ENCODE results near the gene MPIG6B. TPM values are rescaled to one million over a fixed set of nuclear protein-coding genes. Genes with fewer than 3 reads are reported as not detected.

MPIG6B gene, protein sequence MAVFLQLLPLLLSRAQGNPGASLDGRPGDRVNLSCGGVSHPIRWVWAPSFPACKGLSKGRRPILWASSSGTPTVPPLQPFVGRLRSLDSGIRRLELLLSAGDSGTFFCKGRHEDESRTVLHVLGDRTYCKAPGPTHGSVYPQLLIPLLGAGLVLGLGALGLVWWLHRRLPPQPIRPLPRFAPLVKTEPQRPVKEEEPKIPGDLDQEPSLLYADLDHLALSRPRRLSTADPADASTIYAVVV
- under 1 TPM in 1 of 2 donors, not detected in 1; 0.20 TPM for total RNA-seq
- long read RNA-seq: 0 reads

DNA sequence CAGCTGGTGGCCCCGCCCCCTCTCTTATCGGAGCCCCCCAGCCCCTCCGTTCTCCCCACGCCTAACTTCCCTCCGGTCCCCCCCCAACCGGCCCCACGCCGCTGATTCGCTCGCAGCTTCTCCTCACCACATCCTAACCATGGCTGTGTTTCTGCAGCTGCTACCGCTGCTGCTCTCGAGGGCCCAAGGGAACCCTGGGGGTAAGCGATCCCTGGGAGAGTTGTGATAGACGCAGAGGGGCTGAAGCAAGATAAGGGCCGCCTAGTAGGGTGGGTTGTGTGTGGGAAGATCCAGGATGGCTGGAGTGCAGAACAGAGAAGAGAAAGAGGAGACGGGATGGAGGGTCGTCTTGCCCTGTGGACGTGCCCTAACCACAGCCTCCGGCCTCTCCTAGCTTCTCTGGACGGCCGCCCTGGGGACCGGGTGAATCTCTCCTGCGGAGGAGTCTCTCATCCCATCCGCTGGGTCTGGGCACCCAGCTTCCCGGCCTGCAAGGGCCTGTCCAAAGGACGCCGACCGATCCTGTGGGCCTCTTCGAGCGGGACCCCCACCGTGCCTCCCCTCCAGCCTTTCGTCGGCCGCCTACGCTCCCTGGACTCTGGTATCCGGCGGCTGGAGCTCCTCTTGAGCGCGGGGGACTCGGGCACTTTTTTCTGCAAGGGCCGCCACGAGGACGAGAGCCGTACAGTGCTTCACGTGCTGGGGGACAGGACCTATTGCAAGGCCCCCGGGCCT is at the start of gene MPIG6B:
Gene MPIG6B, plus strand, starts transcription at position 129 of the 735 bp plus-strand sequence. Its CDS starts 11 bp downstream, at position 140.
- ATAC-seq: no peak
- DNase-seq: no peak
- intact Hi-C loops (cut with DNase I, micrococcal nuclease): no loop called here

DNA sequence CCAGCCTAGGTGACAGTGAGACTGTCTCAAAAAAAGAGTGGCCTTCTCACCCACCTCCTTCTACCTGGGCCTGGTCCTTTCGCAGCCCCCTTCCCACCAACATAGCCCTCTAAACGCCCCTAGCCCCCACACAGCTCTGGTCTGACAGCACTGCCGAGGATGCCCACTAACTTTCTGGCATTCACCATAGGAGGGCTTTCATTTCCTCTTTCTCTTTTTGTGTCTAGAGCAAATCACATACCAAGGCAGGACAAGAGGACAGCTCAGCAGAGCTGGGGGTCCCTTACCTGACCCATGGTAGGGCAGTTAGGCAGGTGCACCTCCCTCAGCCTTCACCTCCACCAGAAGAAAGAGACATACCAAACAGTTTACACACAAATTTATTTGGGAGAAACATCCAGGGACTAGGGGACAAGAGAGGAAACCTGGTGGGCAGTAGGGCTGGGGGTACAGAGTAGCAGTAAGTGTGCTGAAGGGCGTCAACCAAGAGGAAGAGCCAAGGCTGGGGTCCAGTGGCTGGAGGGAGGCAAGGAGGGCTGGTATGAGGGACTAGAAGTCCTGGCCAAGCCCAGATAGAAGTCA is 46.8 kb upstream of the MPIG6B start:
- no peak for ATAC-seq
- no peak for DNase-seq
- intact Hi-C loops (cut with DNase I, micrococcal nuclease): no loop called here

DNA sequence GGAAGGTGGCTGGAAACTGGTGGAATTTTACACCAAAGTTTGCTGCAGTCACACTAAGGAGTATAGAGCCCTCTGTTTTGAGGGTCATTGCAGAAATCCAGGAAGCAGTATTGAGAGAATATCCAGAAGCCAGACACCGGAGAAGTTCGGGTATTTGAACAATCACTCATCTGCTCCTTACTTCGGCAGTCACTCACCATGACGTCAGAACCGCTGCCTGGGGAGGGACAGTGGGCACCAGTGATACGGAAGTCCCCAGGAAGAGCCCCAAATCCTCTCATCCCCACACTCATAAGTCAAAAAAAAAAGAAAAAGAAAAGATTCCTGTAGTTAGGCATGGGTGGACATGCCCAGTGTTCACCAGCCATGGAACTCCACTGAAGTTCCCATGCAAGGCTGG is 46.3 kb upstream of the MPIG6B start:
- intact Hi-C loops (cut with DNase I, micrococcal nuclease): no loop called here
- ATAC-seq (no peak), DNase-seq (no peak)

DNA sequence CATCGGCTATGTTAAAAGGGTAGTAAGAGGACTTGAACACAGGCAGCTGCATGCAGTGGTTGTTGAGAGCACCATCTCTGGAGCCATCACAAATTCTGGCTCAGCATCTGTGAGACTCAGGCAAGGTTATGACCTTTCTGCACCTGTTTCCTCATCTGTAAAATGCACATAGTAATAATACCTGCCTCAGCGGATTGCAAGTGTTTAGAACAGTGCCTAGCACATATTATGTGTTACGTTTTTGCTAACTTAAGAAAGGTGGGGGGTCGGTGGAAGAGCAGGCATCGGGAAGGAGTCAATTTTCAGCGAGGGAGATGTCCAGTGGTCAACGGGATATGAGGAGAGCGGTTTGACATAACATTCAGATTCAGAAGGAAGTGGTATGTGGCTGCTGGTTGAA is 45.2 kb upstream of the MPIG6B start:
- ATAC-seq: no peak
- DNase-seq: no peak
- intact Hi-C loops (cut with DNase I, micrococcal nuclease): no loop called here

DNA sequence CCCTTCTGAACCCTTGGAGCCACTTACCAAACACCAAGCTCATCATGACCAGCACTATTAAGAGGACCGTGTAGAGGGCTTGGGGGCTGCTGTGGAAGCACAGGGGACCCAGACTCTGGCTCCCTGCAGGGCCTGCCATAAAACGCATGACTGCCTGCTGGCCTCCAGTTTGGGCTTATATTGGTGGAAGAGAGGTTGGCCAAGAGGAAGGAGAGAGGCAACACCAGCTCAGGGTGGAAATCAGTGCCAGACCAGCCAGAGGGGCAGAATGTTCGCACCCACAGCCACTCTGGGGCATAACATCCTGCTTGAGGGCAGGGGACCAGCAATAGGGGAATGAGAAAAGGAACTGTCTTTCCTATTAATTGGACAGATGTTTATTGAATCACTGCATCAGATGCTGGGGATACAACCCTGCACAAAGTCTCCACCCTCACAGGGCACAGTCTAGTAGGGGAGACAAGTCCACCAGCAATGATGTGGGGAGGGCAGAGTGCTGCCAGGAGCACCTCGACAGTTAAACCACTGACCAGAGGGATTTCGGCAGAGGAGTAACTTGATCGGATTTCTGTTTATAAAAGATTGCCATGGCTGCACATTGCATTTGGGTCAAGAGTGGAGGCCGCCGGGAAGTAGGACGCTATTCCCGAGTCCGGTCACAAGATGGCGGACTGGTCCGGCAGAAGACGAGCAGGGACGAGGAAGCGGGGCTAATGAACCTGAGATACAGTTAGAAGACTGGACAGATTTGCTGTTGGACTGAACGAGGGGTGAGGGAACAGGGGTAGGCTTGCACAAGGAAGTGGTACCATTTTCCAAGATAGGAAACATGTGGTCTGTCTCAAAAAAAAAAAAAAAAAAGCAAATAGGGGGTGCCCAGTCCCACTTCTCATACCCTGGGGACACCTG is 42.7 kb upstream of the MPIG6B start, which contains the start of gene LY6G5C:
Gene LY6G5C, minus strand, starts transcription at position 842 of the 909 bp plus-strand sequence. Its CDS starts 694 bp downstream, at position 148.
- peak; percentile 85 to 86 for DNase-seq
- intact Hi-C loops (cut with DNase I, micrococcal nuclease): loop anchor here in 1 of 2 donors (5.0 kb wide), 1 partner anchor 87 kb away; no protein-coding TSS in a partner anchor
- ATAC-seq: peak; percentile 78

DNA sequence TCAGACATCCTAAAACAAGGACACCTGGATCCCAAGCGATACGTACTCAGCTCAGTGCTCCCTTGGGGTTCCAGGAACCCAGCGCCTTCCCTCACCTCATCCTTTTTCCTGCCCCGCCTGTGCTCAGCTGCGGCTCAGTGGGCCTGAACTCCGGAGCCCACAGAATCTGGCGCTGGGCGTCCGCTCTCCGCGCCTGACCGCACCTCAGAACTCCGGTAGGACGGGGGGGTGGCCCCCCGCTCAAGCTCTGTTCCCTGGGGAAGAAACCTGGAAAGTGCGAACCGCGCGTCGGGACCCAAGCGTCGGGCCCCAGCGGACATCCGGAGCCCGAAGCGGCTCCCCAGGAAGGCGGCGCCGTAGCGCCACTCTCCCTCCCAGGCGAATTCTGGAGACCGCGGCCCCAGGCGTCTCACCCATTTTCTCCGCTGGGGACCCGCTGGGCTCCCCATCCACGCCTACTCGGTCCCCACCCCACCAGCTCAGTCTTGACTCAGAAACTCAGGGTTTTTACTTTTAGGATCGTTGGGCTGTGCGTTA is 42.0 kb upstream of the MPIG6B start:
- intact Hi-C loops (cut with DNase I, micrococcal nuclease): loop anchor here in 1 of 2 donors (5.0 kb wide), 1 partner anchor 86 kb away; no protein-coding TSS in a partner anchor

DNA sequence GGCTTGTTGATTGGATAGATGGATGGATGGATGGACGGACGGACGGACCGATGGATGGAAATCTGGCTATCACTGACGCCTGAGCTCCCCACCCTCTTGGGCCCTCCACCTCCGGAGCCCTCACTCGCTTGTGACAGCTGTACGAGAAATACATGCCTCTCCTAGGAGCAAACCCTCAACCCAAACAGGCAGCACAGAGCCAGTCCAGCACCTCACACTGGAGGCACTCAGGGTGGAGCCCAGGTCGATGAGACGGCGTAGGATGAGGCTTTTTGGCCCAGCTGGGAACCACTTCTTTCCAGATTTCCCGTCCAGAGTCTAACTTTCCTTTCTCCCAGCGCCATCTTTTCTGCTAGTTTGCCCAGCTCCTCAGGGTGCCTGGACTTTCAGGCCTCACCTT is 39.6 kb upstream of the MPIG6B start:
- ATAC-seq (no peak), DNase-seq (no peak)
- intact Hi-C loops (cut with DNase I, micrococcal nuclease): loop anchor here in 1 of 2 donors (5.0 kb wide), 1 partner anchor 84 kb away; no protein-coding TSS in a partner anchor

More for the DNA sequence above, 42.0 kb upstream of the MPIG6B start:
- peak in 1 of 2 donors; percentile 66 for DNase-seq
- ATAC-seq: peak; percentile 52

DNA sequence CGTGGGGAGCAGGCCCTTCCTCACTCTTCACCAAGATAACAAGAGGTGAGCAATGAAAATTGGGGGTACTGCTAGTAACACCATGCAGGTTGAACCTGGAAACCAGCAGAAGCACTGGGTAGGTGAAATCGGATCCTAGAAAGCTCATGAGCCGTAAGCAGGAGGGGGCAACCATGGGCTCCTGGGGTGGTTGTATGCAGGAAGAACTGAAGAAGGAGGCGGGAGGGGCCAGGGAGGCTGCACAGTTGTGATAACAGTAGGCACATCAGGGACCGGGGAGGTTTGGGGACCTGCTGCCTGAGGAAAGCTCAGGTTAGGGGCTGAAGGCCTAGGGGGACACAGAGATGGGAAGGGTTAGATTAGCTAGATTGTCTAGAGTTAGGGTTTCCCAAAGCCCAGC is 36.7 kb upstream of the MPIG6B start:
- no peak for DNase-seq
- no peak for ATAC-seq
- intact Hi-C loops (cut with DNase I, micrococcal nuclease): no loop called here

DNA sequence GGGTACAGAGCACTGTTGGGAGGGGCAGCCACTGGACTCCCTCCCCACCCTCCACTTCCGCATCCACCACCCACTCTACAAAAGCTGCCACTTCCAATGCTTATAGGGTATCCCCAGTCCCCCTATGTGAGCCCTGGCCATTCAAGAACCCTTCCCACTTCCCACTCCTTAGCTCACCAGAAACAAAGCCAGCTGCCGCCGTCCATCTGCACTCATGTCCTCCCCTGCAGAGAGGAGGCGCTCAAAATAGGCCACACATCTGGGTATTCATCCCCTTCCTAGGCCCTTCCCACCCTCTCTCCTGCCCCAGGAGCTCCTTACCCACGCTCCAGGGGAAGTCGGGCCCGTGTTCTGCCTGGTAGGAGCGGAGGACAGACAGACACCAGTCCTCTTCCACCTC is 35.9 kb upstream of the MPIG6B start:
- DNase-seq: no peak
- intact Hi-C loops (cut with DNase I, micrococcal nuclease): no loop called here
- no peak for ATAC-seq

DNA sequence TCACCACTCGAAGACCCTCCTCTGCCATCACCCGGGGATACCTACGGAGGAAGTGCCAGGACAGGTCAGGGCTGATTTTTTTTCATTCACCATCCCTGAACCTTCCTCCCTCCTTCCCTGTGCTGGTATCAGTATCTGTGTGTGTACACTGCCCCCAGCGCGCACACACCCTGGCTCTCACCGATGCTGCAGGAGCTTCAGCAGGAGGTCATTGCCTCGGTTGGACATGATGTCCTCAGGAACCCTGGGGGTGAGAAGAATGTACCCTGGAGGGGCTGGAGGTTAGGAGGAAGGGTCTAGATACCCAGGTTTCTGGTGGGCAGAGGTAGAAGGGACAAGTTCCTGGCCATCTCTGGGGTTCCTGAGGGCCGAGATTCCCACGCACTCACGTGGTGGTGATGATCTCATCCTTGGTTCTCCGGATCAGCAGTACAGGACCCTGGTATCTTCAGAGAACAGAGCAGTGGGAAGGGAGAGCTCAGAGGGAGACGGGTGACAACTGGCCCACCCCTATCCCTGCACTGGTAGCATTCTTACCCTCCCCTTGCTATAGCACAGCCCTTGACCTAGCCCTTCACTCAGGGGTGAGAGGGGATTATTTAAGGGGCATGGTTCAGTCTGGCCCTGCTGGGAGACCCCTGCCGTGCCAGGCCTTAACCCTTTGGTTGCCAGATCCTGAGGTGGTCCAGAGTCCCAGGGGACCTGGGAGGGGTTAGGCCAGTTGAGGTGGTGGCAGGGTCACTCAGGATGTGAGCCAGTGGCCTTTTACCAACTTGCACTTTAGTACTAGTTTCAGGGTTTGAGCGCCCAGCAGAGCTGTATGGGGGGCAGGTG is 35.1 kb upstream of the MPIG6B start:
- intact Hi-C loops (cut with DNase I, micrococcal nuclease): no loop called here
- no peak for DNase-seq

DNA sequence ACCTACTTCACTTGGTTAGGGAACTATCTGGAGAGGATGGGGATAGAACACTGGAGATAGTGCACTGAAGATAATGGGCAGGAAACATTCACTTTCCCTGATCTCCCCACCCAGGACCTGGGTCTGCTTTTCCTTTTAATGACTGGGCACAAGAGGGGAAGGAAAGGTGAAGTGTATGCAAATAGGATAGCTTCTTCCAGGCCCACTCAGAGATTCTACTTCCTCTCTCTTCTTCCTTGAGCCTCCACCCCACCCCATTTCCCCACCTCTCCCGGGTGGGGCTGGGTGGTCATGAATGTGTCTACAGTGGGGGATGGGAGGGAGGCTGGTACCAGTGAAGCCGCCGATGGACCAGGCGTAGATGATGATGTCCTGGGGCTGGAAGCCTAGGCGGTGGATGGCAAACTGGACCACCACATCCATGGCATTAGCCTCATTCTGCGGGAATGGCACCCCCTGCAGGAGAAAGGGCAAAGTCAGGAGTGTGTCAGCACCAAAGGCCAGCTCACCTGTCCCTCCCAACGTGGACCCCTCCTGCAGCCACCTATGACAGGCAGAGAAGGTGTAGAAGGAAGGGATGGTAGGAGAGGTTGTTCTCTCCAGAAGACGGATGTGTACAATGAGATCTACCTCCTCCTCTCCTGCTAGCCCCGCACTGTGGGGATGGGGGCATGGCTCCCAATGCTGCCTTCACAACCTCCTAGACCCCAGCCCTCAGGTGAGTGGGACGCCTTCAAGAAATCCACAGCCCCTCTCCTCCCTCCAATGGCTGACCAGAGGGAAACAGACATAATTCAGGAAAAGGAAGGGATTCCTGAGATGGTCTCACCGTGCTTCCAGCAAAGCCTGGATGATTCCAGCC is 33.7 kb upstream of the MPIG6B start:
- DNase-seq (no peak), ATAC-seq (no peak)

More for the DNA sequence above, 35.1 kb upstream of the MPIG6B start:
- ATAC-seq: no peak

DNA sequence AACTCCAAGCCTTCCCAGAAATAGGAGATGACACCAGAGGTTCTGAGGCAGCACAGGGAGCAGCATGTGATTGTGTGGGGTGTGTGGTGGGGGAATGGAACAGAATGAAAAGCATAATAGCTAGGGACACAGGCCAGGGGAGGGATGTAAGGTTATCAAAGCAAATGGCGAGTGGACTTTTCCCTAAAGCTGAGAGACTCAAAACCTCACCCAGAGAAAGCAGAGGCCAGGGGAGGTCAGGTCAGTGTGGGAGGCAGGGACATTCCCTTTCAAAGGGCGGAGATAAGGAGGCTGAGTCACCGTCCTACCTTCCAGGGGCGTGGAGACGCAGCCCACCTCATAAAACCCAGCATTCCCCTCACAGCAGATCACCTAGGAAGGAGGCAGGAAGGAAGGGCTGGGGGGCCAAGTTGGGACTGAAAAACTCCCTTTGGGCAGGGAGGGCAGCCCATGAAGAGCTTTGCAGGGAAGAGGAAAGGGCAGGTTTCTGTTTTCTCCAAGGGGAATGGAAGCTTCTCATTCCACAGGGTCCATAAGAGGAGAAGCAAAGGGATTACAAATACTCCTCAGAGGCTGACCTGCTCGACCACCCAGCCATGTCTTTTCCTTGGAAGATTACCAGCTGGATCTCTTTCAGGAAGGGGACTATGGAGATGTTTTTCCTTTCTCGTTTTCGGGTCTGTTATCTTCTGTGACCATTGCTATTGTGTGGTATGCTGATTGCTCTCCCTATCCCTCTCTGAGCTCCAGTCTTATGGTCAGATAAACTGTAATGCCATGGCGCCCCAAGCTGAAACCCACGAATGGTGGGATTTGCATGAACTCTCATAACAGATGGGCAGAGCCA is 32.7 kb upstream of the MPIG6B start:
- DNase-seq (peak in 1 of 2 donors; percentile 57), ATAC-seq (peak; percentile 90)
- intact Hi-C loops (cut with DNase I, micrococcal nuclease): no loop called here

More for the DNA sequence above, 33.7 kb upstream of the MPIG6B start:
- intact Hi-C loops (cut with DNase I, micrococcal nuclease): no loop called here

DNA sequence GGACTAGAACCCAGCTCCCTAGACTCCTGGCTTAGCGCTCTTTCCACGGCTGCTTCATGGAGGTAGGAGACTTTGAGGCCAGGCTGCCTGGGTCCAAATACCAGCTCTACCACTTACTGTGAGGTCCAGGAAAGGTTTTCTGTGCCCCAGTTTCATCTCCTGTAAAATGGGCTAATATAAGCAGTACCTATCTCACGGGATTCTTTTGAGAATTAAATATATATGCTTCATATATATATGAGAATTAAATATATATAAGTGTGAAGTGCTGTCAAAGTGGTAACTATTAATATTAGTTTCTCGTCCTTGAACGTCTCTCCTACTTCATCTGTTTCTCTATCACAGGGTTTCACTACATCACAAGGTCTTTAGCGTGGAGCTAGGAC is 32.1 kb upstream of the MPIG6B start:
- no peak for DNase-seq
- no peak for ATAC-seq
- intact Hi-C loops (cut with DNase I, micrococcal nuclease): no loop called here

DNA sequence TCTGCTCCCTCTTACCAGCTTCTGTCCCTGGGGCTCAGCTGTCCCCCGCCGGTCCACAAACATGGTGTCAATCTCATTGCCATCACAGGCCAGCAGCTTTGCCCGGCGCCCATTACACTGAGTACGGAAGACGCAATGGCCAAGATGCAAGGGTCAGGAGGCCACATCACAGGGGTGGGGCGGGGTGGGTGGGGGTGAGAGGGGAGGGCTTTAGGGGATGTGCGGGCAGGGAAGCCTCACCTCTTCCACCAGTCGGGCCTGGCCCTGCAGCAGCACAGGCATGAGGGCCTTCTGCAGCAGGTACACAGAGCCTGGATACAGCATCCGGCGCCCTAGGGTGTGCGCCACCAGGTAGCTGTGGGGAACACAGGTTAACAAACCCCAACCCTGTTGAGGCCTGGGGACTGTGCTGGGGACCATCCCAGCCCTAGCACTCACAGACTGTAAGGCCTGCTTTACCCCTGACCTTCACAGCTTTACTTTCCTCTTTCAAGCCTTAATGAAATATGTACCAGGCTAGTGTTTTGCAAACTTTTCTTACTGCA is 31.5 kb upstream of the MPIG6B start:
- no peak for ATAC-seq
- intact Hi-C loops (cut with DNase I, micrococcal nuclease): no loop called here

DNA sequence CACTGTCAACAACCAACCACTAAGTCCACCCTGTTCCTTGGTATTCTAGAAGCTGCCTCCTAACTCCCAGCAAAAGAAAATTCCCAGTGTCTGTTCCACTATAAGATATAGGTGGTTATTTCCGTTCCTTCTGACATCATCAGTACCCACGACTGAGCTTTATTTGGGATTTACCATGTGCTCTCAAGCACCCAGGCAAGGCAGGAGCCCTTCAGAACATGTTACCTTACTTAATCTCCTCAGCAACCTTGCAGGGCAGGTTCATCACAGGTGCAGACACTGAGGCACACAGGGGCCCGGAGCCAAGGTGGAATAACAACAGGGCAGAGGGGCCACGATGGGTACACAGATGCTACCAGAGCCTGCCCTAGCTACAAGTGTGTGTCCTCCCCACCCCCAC is 30.8 kb upstream of the MPIG6B start:
- DNase-seq: no peak
- intact Hi-C loops (cut with DNase I, micrococcal nuclease): no loop called here
- ATAC-seq: no peak

More for the DNA sequence above, 31.5 kb upstream of the MPIG6B start:
- DNase-seq: no peak

DNA sequence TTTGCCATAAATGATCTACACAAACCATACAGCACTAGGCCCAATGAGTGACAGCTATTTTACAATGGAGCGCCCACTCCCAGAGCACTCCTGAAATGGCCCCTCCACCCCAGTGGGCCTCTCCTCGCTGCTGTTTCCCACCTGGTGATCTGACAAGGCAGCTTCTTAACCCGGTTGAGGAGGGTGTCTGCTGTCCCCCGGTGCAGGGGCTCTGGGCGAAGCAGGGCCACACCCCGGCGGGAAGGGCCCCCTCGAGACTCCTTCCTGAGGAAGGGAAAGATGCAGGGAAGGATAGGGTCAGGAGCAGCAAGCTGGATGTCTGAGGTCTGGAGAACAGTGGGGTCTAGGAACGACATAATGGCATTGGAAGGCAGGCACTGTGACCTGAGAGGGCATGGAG is 30.3 kb upstream of the MPIG6B start:
- no peak for DNase-seq
- intact Hi-C loops (cut with DNase I, micrococcal nuclease): no loop called here
- ATAC-seq: no peak

All from left colon (tissue), 2 donors.